Fibroblast of skin of scalp (primary cell): ENCODE results near the gene MACROD2.

Experiments used
- DNase-seq: peaks from one replicate; pipeline ENCODE4 v3.0.0-alpha.2; 2013

The MACROD2 gene

DNA sequence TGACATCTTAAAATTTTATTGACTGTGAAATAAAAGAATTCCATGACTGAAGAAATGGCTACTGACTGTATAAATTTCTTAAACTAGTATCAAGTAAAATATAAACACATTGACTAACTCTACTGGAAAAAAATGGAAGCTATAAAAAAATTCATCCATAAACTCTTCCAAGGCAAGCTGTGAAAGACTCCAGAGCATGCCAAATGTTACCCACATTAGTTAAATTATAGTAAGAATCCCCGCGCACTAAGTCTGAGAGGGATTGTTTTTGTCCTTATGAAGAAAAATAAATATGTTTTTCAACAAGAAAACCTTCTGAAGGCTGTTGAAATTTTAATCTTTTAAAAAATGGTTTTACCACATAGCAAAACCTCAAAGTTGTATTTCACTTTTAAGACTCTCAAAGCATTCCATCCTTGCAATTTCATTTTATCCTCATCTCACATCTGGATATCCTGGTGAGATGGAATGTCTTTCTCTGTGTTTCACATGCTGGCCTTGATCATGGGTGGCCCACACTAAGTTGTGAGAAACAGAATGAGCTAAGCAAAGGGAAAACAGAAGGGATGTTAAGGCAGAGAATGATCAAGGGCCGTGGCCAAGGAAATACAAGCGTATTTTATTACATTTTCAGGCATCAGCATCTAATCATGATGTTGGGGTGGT lies 1845.5 kb downstream of the MACROD2 start:
- DNase-seq = peak; percentile 63

DNA sequence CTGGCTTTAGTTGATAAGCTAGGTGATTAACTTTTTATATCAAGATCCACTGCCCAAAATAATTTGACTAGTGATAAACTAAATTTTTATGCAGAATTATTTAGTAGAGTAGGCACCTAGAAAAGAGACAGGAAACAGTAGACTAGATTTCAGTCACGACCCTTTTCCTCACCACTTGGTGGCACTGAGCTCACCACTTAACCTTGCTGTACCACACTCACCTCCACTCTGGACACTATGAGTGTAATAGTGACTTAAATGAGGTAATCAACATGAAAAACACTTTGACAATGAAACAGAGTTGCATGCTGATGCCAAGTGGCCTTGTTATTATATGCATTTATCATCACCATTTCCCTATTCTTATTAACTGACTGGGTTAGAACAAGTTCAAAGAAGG lies 1847.6 kb downstream of the MACROD2 start:
- no peak for DNase-seq

DNA sequence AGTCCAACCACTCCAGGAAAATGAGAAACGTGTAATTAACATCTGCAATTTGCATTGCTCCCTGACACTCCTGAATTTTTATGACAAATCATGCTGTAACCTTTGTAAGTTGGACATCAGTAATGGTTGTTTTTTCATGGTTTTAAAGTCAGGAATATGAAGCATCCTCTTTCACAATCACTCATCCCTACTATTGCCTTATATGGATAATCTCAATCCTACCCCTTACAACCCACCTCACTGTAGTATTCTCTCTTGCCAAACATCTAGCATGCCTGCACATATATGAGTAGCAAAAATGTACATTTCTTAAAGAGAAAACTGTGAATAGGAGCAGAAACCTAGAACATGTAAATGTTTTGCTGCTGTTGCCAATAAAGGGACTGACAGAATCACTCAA lies 1848.5 kb downstream of the MACROD2 start:
- peak; percentile 35 for DNase-seq

DNA sequence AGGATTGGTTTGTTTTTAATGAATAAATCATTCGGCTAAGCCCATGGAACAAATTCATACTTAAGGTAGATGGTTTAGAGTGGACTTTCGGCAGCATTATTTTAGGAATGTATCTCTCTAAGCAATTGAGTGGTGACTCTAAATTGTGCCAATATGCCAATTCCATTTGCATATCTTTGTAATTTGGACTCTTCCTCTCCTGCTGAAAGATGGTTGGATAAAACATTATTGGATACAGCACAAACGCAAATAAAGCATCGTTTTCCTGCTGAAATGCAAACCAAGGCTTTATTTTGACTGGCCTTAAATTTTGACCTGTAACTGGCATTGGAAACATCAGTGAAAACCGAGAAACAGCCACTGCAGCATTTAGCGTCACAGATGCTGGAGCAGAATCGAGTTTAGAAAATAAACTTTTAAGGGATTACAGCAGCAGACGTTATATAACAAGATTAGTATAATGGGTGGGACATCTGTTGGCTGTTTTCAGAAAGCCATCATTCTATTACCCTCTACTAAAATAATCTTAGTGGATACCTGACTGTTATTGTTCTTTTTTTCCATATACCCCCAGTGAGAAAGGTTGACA lies 1852.0 kb downstream of the MACROD2 start:
- DNase-seq = no peak

DNA sequence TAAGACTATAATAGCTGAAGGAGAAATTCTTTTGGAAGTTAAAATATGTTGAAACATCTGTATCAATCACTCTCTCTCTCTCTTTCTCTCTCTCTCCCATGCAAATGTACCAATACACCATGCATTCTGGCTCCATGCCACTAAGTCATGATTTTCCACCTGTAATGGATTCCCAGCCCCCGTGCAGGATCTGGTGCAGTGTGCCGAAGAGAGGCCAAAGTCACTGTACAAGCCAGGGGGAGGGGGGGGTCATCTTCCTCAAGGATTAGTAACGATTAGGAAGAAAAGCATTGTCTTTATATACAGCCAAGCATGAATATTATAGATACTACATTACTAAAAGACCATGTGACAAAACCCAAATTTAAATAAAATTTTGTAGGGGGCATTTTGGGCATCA lies 1852.8 kb downstream of the MACROD2 start:
- DNase-seq = no peak

DNA sequence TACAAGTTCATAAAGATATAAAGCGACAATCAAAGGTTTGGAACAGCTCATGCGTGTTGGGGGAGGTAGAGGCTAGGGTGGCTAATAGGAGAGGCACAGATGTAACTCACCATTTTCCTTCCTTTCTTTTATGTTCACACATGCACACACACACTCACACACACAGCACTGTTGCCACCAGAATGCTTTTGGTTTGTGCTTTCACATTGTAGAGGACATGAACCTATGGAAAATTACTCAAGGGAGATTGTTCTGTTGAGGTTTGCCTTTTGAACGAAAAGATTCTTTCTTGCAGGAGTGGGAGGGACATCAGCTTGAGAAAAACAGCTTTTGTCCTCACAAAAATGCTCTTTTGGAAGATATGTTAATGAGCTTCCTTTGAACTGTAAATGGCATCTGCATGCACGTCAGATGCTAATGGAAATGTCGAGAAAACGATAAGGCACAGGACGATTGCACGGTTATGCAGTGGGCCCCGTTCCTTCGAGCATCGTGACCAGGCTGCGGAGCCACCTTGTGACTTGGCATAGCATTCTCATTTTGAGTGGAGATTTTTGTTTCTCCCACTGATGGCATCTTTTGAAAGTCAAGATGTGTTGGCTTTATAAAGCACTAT lies 1853.8 kb downstream of the MACROD2 start:
- DNase-seq = no peak

DNA sequence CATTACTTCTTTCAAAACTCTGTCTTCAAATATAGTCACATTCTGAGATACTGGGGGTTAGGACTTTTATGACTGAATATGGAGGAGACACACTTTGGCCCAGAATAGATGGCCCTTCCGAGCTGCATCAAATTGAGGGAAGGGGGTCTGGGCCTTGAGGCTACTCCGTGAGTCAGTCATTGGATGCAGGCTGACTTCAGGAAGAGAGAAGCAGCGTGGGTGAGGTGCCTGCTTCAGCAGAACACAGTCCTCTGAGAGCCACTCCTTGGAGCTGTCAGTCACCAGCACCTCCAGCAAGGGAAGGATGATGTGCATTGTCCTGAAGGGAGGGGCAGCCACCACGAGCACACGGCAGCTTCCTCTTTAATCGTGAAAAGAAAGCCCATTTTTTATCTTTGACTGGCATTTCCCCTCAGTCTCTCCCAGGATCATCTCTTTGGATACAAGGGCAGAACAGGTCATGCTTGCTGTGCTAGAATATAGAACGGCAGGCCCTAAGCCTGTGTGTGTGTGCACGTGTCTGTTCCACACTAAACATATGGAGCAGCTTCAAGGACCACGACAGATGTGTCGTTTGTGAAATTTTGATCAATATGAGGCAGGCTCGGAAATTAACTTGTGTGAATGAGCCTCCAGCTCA lies 1856.4 kb downstream of the MACROD2 start:
- no peak for DNase-seq

DNA sequence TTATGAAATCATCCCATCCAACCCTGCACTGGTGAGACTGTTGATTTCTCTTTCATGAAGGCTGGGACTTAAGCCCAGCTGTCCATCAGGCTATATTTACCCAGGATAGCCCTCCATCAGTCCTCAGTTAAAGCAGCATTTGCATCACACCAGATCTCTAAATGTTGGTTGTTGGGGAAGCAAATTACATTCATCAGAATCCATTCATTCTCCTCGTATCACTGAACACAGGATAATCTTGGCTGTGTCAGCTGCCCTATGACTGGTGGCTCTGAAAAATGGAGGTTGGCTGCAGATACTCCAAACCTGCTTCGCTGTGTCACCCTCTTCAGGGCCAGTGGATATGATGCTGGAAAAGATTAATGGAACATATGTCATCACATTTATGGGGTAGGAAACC lies 1859.6 kb downstream of the MACROD2 start:
- DNase-seq = no peak

DNA sequence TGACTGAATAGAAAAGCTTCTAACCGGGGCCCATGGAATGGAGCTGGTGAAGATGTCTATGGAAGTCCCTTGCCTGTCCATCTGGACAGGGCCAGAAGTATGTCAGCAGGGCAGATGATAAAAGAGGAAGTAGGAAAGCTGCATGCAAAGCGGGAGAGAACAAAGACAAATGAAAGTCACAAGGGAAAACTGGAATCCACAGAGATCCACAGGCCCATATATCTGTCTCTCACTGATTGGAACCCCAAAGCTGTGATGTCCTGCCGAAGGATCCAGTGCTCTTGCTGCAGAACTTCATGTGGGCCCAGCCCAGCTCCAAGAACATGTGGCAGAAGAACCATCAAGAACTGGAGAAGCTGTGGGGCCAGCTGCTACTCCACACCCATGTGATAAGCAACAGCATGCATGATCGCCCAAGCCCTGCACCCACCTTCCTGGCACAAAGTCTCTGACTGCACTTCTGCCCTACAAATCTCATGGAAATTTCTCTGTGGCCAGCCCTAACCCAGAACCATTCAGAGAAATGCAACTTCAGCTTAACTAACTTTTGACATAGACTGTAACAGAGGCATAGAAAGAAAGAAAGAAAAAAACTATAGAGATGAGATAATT lies 1862.0 kb downstream of the MACROD2 start:
- no peak for DNase-seq

DNA sequence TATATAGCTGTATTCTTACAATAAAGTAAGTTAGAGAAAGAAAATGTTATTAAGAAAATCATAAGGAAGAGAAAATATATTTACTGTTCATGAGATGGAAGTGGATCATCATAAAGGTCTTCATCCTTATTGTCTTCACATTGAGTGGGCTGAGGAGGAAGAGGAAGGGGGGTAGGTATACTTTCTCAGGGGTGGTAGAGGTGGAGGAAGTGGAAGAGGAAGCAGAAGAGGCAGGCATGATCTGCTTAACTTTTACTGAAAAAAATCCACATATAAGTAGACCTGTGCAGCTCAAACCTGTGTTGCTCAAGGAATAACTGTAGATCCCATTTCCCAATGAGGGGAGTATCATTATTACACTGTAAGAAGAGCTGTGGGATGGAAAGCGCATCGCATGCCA lies 1863.7 kb downstream of the MACROD2 start:
- no peak for DNase-seq

DNA sequence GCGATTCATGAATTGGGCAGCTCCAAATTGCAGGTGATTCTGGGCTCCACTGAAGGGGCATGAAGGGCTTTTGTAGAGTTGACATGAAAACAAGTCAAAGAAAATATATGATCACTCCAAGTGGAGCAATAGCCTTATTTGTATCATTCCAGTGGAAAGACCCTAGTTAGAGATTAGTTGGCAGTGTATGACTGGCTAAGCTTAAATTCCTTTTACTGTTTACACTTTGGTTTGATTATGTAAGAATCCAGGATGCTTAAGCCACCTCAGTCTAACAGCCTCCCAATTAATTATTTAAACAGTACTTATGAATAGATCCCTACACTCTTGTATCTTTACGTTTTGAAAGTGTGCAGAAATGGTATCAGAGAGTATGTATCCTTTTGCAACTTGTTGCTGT lies 1865.5 kb downstream of the MACROD2 start:
- DNase-seq = no peak

DNA sequence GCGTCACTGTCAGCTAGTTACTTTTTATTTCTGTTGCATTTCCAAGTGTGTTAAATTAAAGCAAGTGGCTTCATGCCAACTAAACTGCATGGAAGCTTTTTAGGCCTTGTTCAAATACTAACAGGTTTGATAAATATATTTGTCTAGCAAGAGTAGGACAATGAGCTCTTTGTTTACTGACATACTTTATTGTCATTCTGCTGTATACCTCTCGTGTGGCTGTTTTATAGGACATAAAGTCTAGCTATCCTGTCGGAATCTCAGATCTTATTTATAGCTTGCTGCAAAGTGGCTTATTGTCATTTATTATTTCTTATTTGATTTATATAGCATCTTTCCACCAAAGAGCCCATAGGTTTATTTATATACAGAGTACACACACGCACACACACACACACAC lies 1866.9 kb downstream of the MACROD2 start:
- DNase-seq = no peak

DNA sequence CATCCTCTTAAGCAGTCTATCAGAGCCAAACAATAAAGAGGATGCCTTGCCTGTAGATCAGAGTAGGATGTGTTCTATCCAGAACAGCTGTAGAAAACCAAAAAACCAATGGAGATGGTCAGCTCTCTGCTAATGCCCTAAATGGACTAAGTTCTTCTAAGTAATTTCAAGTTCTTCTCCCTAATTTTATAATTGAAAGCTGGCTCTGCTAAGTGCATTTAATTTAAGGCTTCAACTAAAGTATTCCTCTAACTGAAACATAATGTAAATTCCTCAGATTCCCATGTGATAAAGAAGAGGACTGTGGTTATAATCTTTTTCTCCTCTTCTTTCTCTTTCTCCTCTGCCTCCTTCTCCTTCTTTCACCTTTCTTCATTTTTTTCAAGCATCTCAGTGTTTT lies 1868.4 kb downstream of the MACROD2 start:
- DNase-seq = no peak

DNA sequence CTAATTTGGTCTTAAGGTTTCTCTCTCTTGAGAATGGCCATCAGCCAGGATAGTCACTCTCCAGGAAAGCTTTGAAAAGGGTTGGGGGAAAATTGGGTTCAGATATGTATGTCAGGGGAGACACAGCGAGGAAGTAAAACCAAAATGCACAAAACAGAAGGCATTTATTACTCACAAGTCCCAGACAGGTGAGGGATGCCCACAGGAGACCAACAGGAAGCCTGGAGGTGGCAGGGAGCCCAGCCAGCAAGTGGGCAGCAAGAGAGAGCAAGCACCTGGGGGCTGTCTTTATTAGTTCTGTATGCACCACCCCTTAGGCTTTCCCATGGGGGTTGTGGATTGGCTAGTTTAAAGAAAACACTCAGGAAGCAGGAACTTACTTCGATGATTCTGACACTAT lies 1870.2 kb downstream of the MACROD2 start:
- no peak for DNase-seq

DNA sequence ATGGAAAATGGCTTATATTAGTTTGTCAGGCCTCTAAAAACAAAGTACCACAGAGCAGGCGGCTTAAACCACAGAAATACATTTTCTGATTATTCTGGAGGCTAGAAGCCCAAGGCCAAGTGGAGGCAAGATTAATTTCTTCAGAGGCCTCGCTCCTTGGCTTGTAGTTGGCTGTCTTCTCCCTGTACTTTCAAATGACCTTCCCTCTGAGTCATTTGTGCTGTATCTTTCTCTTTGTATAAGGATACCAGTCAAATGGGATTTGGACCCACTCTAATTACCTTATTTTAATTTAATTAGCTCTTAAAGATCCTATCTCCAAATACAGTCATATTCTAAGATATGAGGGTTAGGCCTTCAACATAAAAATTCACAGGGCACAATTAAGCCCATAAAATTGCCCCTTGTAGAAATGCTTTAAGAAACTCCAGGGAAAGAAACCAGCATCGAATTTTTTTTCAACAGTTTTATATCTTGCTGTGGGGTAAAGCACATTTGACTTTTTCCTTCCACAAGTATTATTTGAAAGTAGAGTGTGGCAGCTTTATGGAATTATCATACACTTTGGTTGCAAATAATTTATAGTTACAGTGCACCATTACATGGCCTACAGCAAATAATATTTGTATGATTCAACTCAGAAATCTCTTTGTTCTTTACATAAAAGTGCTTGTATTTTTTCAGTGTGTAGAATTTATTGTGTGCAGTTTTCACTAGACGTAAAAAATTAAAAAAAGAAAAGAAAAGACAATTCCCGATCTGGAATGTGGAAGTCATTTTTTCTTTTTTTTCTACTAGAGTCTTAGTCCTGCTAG lies 1871.8 kb downstream of the MACROD2 start:
- no peak for DNase-seq

DNA sequence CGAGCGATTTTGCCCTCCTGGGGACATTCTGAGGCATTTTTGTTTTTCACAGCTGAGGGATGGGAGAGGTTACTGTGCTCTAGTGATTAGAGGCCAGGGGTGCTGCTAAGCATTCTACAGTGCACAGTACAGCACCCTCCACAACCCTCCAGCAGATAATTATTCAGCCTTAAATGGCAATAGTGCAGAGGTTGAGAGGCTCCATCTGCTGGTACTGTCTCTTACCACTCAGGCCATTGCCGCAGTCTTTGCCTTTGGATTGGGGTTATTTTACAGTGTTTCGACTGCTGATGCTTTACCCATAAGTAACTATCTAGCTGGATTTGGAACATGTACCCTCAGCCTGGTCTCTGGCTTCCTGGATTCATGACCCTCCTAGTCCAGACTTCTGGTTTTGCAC lies 1872.6 kb downstream of the MACROD2 start:
- no peak for DNase-seq

DNA sequence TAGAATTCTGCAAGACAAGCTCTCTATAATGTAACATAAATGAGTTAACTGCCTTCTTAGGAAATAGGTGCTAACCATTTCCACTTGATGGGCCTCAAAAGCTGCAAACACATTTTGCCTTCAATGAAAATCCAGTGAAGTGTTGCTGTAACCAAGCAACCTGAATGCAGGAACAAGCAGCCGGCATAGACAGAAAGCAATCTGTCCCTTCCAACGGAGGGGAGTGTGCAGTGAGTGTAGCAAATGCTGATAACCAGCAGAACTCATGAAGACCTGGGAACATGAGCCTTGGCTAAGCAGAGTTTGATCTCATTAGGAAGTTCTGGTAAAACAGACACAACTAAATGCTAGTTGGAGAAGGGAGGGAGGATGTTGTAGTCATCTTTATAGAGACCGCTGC lies 1880.1 kb downstream of the MACROD2 start:
- no peak for DNase-seq

DNA sequence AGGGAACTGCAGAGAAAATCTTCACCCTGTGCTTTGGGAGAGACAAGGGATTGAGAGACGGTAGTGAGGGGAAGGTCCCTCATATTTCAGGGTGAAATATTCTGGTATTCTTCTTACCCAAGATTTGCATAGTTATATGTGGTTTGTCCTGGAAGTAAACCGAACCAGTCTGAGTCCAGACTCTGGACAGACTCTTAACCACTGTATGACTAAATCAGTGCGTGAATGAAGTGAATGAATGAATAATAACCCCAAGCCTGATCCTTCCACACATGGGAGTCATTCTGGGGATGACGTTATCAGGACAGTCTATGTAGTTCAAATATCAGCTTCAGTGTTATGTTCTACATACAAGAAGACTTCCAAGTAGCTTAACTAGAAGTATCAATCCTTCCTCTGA lies 1887.2 kb downstream of the MACROD2 start:
- no peak for DNase-seq

DNA sequence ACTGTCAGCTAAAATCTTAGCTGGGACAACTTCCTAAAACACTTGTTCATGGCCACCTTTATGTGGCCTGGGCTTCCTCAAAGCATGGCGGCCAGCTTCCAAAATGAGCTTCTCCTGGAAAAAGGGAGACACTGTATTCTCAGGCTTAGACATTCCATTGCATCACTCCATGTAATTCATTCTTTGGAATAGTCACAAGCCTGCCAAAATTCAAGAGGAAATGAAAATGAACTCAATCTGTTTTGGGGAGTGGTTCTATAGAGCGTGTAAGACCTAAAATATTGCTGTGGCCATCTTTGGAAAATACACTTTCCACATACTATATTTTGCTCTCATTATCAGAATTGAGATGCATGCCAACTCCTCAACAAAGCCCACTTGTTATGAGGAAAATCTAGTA lies 1890.9 kb downstream of the MACROD2 start:
- DNase-seq = no peak

DNA sequence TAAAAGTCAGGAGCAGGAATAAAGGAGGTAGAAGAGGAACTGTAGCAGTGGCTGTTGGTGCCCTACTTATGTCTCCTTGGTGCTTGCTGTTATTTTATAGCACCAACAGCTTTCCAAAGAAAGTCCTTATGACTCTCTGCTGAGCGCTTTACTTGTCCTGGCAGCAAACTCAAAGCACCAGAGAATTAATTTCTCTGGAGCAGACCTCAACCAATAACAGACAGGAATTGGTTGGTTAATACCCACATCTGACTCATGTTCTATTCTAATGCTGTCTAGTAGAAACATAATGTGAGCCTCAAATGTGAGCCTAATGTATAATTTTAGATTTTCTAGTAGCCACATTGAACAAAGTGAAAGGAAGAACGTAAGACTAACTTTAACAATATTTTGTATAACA lies 1892.1 kb downstream of the MACROD2 start:
- DNase-seq = no peak

DNA sequence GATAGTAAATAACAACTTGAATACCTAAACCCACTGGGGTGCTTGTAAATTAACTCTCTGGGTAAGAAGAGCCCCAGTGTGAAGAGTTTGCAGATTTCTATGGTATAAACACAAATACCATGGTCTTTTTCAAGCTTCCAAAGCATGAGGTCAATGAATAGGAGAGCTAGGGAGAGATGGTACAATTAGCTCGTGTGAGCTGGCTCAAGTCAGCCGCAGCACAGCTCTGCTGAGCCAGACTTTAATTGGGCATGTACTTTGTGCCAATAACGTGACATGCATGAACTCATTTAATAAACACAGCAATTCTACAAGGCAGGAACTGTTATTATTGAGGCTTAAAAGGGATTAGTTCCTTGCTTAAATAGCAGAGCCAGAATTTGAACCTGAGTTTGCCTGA lies 1893.7 kb downstream of the MACROD2 start:
- DNase-seq = no peak

DNA sequence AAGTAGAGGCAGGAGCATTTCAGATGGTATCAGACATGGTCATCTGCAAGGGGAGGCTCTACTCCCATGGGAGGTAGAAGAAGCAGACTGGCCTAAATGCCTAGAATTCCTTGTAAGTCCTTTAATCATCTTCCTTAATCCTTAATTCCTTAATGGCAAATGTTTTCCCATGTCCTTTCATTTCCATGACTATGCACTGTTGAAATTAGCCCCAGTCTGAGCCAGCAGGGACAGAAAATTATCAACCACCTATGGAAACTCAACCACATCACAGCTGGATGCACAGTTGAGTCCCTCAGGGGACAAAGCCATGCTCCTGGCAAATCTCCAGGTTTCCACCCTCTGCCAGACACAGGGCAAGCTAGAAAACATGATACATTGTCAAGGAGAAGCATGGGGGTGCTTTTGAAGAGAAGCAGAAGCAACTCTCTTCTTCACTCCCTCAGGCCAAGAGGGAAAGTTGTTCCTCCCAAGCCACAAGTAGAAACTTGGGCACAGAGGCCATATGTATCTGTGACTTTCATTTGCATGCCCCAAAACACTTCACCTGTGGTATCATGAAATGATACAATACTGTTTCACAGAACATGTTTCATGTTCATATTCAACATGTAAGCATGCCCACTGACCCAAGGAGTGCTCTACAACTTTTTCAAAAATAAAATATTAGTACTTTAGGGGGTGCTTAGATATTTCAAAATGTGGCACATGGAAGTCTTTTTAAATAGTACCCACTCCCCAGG lies 1894.4 kb downstream of the MACROD2 start:
- DNase-seq = peak; percentile 60
